NCI-H748 (cell line): Measurements from ENCODE around the gene APOO.

Experiments used
- DNase-seq: peaks from one replicate; lab custom pipeline; 2025; ENCODE audit not compliant: unreplicated experiment; lab: John Stamatoyannopoulos, UW

The APOO gene

DNA sequence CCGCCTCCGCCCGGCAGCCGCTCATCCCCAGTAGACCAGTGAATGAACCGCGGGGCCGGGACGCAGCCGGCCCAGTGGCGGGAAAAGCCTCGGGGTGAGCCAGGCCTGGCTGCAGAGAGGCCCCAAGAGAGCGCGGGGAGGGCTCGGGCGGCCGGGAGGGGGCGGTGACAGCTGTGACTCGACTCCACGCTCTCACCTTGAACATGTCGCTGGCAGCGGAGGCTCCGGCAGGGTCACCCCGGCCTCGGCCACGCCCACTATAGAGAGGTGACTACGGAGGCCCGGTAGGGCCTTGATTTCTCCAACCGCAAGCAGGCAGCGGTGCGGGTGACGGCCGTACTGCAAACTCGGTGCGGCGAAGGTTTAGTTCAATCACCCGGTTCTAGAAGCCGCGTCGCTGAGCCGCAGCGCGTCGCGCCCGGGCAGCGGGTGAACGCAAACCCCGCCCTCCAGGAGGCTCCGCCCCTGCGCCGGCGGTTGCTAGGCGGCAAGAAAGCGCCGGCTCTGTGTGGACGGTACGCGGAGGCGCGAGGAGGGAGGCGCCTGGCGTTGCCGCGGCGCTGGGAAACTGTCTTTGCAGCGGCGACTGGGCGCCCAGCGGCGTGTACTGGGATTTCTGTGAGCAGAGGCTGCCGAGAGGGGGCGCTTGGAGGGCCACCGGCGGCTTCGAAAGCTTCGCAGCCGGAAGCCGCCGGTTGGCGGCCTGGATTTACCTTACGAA, at the start of gene APOO, which contains the start of gene CXorf58:
Gene APOO, minus strand, starts transcription at position 441 of the 721 bp plus-strand sequence. Its CDS starts 236 bp downstream, at position 205.
Gene CXorf58, plus strand, starts transcription at position 509 of the 721 bp plus-strand sequence. CDS start 2,297 bp downstream, outside the sequence.
- peak; percentile 96 for DNase-seq

DNA sequence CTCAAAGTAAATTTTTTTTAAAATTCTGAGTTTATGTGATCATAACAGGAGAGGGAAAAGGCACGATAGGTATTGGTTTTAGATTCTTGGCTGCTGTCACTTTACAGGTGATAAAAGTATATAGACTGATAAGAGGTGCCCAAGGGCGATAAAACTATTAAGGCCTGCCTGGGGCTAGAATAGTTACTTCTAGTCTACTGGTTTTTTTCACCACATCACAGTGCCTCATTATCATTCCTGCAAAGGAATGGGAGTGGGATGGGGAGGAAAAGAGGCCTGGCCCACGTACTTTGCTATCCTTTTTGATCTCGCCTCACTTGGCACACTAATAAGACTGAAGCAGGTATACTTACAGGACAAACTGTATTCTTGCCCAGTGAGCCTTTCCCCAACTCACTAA, 46.7 kb upstream of the APOO start:
- no peak for DNase-seq

DNA sequence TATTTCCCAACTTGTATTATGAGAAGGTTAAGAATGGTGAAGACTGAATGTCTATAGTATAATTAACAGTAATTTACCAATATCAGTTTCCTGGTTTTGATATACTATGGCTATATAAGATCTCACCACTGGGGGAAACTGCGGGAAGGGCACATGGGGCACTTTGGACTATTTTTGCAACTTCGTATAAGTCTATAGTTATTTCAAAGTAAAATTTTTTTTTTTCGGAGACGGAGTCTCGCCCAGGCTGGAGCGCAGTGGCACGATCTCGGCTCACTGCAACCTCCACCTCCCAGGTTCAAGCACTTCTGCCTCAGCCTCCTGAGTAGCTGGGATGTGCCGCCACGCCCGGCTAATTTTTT, 46.2 kb upstream of the APOO start:
- no peak for DNase-seq

GRCh38 chrX:23952984-23953907, 45.5 kb upstream of the APOO start:
- peak; percentile 51 for DNase-seq

- DNase-seq = no peak
Measured at GRCh38 chrX:23952391-23952790, 44.7 kb upstream of the APOO start.

- DNase-seq = no peak
Measured at GRCh38 chrX:23945206-23945605, 37.5 kb upstream of the APOO start.

GRCh38 chrX:23944234-23944633, 36.5 kb upstream of the APOO start:
- no peak for DNase-seq

DNA sequence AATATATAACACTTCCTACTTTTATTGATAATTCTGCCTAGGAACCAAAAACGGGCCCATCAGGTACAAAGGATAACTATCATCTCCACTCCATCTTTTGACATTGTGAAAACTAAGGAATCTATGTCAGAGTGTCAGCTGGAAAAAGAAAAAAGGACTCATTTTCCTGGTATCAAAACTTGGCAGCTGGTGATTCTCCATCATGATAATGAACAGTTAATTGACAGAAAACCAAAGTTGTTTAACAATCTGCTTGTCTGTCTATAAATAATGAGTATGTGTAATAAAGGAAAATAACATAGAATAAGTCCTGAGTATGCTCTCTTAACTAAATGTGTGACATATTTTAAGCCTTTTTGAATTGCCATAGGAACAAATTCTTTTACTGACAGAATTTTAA, 31.5 kb upstream of the APOO start:
- DNase-seq = no peak

DNA sequence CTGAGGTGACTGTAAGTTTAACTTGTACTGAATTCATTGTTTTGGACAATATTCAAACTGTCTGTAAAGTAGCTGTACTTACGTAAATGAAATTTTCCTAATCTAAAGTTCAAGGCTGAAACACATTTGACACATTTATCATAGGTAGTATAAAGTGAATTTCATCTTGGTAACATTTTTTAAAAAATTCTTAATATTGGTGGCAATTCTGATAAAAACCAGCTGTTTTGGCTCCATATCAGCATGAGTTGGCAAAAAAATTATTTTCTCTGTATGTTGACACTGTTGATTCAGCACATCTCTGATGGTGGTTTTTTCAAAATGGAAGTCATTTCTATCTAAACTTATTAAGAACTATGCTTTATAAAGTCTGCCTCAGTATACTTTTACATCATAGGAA, 31.0 kb upstream of the APOO start:
- no peak for DNase-seq

DNA sequence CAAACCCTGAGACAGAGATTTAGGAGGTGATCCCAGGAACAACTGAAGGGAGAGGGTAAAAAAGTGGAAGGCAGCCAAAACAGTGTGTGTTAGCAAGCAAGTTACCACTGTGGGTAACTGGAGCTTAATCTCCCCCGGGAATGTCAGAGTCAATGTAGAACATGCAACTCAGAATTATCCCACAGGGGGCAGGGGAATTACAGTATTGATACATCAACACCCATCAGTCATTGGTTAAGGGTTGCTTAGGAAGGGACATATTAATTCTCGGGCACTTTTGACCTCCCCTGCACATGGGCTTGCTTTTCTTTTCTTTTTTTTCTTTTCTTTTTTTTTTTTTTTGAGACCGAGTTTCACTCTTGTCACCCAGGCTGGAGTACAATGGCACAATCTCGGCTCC, 29.4 kb upstream of the APOO start:
- DNase-seq = peak; percentile 1

DNA sequence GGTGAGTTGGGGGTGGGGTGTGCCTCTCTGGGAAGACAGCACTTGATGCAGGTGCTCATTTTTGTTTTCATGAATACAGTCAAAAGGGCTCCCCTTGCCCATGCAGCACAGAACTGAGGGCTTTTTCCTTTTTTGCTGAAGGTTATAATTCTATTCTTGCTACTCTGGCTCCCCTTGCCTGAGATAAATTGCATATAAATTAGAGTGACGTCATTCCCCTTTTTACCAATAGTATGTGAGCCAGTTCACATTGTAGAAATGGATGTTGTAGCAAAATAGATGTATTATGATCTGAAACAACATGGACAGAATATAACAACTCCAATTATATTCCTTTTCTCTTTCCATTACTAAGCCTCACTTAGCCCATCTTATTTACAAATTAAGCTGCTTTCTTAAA, 28.4 kb upstream of the APOO start:
- no peak for DNase-seq

DNA sequence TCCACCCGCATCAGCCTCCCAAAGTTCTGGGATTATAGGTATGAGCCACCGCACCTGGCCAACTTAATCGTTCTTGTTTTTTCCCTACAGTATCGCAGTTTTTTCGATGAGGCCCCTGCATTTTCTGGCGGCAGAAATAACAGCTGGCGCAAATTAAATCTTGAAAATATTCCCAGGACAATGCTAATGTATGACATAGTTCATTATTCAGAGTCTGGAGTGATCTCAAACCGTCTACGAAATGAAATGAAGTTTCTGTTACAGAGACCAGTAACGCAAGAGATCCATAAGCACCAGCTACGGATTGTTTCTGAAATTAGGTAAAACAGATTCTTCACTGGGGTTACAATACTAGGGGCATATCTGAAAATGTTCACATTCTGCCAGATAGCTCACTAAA, 27.4 kb upstream of the APOO start:
- no peak for DNase-seq

DNA sequence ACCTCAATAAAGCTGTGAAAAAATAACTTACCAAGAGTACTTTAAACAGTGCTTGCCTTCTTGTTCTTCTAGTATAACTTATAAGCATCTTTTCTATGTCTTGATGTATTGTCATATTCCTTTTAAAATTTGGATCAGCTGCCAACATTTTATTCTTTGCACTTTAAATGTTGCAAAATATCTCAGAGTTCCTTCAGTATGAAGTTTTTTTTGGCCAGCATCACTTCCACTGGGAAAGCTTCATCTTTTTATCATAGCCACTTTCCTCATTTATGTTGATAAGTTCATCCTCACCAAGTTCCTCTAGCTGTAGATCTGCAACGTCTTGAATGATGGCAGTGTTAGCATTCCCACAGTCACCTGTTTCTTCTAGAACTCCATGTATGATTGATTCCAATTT, 24.3 kb upstream of the APOO start:
- DNase-seq = no peak

GRCh38 chrX:23930894-23931604, 23.3 kb upstream of the APOO start:
- no peak for DNase-seq

DNA sequence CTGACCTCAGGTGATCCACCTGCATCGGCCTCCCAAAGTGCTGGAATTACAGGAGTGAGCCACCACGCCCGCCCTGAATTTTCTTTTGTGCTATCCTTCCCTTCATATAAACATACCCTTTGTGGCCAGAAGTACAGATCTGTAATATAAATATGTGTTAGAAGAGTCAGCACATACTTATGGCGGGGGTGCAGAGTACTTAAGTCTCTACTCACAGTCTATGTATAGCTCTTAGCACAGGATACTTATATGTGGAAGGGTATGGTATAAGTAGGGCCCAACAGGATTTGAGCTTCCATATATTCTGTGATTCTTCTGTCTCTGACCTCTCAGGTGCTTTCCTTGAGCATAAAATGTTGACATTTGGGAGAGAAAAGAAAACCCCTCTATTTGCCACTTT, 18.3 kb upstream of the APOO start:
- no peak for DNase-seq

GRCh38 chrX:23919706-23920320, 12.1 kb upstream of the APOO start:
- no peak for DNase-seq

- no peak for DNase-seq
Measured at GRCh38 chrX:23919148-23919547, 11.4 kb upstream of the APOO start.

GRCh38 chrX:23911126-23911835, 3.5 kb upstream of the APOO start:
- DNase-seq = no peak

DNA sequence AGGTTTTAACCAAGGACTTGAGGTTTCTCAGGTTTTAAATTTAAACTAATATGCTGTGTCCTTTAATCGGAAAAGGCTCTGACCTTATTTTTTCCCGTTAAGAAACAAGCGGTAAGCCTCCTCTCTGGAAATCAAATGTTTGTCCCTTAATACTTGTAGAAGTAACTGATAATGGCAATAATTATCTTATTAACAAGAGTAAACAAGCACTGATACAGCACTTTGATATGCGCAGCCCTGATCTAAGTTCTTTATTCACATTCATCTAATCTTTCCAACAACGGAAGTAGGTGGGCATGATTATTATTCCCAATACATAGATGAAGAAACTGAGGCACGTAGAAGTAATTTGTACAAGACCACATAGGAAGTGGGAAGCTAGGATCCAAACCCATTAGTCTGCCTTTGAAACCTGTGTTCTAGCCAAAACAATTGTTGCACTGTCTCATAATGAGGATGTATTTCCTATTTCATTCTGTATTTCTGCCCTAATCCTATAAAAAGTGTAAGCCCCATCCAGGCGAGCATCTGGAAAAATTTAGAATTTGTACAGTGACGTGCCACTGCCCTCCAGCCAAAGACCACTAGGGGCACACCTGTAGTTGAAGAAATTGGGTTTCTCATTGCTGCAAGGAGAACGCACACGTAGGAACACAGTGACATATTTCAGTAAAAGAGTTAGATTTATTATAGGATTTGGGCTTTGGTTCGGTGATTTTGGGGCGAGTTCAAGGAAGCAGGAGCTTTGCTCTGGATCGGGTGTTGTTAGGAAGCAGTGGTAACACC, 674 bp upstream of the APOO start:
- peak; percentile 31 for DNase-seq

- peak; percentile 59 for DNase-seq
Measured at GRCh38 chrX:23907111-23907497, 634 bp downstream of the APOO start.
